Osteoblast (primary cell): Measurements from ENCODE around the gene PDGFA. TPM values are rescaled to one million over a fixed set of nuclear protein-coding genes. Genes with fewer than 3 reads are reported as not detected.

Experiments
- DNase-seq: peaks from one replicate; pipeline ENCODE4 v3.0.0; 2011; ENCODE audit warnings: low spot score, mixed read lengths; ENCODE audit not compliant: insufficient read length; ENCODE audit errors: missing footprints
- H2AFZ ChIP-seq: 2 replicates; pipeline ENCODE4 v1.6.0; 2011; ENCODE audit warnings: mild to moderate bottlenecking, low read length
- H3K27ac ChIP-seq: 2 replicates; pipeline ENCODE4 v1.5.1; 2011; ENCODE audit warnings: mild to moderate bottlenecking, low read depth, low read length, moderate library complexity
- H3K27me3 ChIP-seq: 2 replicates; pipeline ENCODE4 v1.6.0; 2012; ENCODE audit warnings: mild to moderate bottlenecking, control low read depth, inconsistent platforms, low read length, moderate library complexity; ENCODE audit not compliant: insufficient read depth
- H3K36me3 ChIP-seq: 2 replicates; pipeline ENCODE4 v1.5.1; 2011; ENCODE audit warnings: mild to moderate bottlenecking, low read length, control low read depth, moderate library complexity; ENCODE audit not compliant: insufficient read depth
- H3K4me1 ChIP-seq: 2 replicates; pipeline ENCODE4 v1.5.1; 2011; ENCODE audit warnings: mild to moderate bottlenecking, low read length, control low read depth, moderate library complexity; ENCODE audit not compliant: insufficient read depth
- H3K4me2 ChIP-seq: 2 replicates; pipeline ENCODE4 v1.6.0; 2011; ENCODE audit warnings: mild to moderate bottlenecking, low read length; ENCODE audit not compliant: insufficient read depth
- H3K4me3 ChIP-seq: fragments of 200-600 bp; sonication (generic); 3 replicates; pipeline ENCODE4 v1.5.1; 2012; ENCODE audit warnings: mild to moderate bottlenecking, low read length, inconsistent platforms; ENCODE audit not compliant: insufficient read depth
- H3K79me2 ChIP-seq: 2 replicates; pipeline ENCODE4 v1.6.0; 2012; ENCODE audit warnings: mild to moderate bottlenecking, low read length, control low read depth, inconsistent platforms; ENCODE audit not compliant: insufficient read depth
- H3K9me3 ChIP-seq: 2 replicates; pipeline ENCODE4 v1.5.1; 2011; ENCODE audit warnings: low read depth, low read length, control low read depth
- H4K20me1 ChIP-seq: 2 replicates; pipeline ENCODE4 v1.6.0; 2012; ENCODE audit warnings: mild to moderate bottlenecking, low read length, control low read depth; ENCODE audit not compliant: insufficient read depth
- total RNA-seq: library from RNA; depleted of rRNA; stranded (reverse); fragments of >200 nt; gene quantifications from 2 replicates; pipeline ENCODE4 v1.2.3, GENCODE V29; 2012
- TF ChIP-seq, protein P1 (sequence below): IDR thresholded peaks from 2 replicates; pipeline ENCODE4 v1.5.1; 2011; ENCODE audit warnings: mild to moderate bottlenecking, low read depth, low read length, moderate library complexity; ENCODE audit errors: extremely low read depth

PDGFA gene
- total RNA-seq, 1 donor = 32.6 TPM

DNA sequence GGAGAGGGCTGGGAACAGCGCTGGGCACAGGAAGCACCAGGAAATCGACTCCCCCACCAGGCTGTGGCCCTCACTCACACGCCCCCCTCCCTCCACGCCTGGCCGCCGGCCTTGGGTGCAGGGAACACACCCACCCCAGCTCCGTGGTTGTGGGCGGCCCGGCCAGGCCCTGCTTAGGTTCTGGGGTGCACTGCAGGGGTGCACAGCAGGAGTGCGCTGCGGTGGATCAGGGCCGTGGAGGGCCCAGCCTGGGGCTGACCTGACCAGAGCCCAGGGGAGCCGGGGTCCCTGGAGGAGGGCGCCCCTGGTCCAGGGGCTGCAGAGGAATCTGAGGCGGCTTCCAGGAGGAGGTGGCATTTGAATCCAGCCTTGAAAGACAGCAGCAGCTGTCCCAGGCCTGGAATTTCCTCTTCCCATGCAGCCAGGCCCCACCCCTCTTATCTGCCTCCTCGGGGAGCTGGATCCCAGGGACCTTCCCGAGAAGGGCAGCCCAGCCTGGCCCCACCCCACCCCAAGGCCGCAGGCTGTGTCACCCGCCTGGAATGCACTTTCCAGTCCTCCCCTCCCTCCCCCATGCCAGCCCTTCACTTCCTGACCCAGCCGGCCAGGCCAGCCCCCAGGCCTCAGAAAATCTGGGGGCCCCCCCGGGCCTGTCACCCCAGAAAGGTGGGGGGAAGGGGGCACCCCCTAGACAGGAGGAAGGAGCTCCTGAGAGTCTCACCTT is 18.4 kb upstream of the PDGFA start:
- Histone ChIP-seq H3K4me3 (no peak overlapping the region), H2AFZ (peak overlapping the region; percentile 41), H3K36me3 (no peaks in the 10 kb centered on the region), H3K27me3 (no peaks in the 10 kb centered on the region), H4K20me1 (no peaks in the 10 kb centered on the region), H3K79me2 (no peaks in the 10 kb centered on the region), H3K27ac (peak overlapping the region; percentile 77), H3K4me2 (peak overlapping the region; percentile 3), H3K4me1 (peaks cover 29% of the 10 kb centered on the region), H3K9me3 (no peaks in the 10 kb centered on the region)
- TF ChIP-seq, protein P1, sequence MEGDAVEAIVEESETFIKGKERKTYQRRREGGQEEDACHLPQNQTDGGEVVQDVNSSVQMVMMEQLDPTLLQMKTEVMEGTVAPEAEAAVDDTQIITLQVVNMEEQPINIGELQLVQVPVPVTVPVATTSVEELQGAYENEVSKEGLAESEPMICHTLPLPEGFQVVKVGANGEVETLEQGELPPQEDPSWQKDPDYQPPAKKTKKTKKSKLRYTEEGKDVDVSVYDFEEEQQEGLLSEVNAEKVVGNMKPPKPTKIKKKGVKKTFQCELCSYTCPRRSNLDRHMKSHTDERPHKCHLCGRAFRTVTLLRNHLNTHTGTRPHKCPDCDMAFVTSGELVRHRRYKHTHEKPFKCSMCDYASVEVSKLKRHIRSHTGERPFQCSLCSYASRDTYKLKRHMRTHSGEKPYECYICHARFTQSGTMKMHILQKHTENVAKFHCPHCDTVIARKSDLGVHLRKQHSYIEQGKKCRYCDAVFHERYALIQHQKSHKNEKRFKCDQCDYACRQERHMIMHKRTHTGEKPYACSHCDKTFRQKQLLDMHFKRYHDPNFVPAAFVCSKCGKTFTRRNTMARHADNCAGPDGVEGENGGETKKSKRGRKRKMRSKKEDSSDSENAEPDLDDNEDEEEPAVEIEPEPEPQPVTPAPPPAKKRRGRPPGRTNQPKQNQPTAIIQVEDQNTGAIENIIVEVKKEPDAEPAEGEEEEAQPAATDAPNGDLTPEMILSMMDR = no peak
- DNase-seq = peak; percentile 100

DNA sequence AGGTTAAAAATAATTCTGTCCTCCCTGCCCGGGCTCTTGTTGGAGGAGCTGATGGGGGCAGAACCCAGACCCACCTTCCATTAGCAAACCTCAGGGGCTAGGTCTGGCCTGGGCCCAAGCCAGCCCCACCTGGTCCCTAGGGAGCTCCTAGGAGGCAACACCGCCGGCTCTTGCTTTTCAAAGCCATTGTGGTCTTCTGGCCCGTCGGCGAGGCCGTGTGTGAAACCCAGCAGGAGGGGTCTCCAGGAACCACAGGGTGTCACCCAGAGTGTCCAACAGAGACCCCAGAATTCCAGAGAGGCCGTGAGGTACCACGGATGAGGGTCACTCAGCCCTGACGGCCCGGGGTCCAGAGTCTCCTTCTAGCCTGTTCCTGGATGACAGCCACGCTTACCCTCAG is 16.6 kb upstream of the PDGFA start:
- H3K4me3 ChIP-seq = no peak overlapping the region
- no peaks in the 10 kb centered on the region for H3K9me3 ChIP-seq
- peaks cover 18% of the 10 kb centered on the region for H3K4me1 ChIP-seq
- no peaks in the 10 kb centered on the region for H3K79me2 ChIP-seq
- peaks cover 10% of the 10 kb centered on the region for H3K27me3 ChIP-seq
- H4K20me1 ChIP-seq = no peaks in the 10 kb centered on the region
- TF ChIP-seq, protein P1 = no peak
- H3K4me2 ChIP-seq = no peak overlapping the region
- no peak for DNase-seq
- no peaks in the 10 kb centered on the region for H3K36me3 ChIP-seq
- no peak overlapping the region for H2AFZ ChIP-seq
- H3K27ac ChIP-seq = no peak overlapping the region

DNA sequence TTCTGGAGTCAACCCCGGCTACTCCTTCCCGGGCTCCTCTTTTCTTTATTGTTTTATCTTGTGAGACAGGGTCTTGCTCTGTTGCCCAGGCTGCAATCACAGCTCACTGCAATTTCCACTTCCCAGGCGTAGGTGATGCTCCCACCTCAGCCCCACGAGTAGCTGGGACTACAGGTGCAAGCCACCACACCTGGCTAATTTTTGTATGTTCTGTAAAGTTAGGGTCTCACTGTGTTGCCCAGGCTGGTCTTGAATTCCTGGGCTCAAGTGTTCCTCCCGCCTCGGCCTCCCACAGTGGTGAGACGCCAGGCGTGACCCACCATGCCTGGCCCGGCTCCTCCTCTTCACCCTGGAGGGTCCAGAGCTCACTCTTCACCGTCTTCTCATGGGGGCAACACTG is 15.3 kb upstream of the PDGFA start:
- TF ChIP-seq, protein P1 = no peak
- Histone ChIP-seq H3K4me3 (no peak overlapping the region), H3K79me2 (no peaks in the 10 kb centered on the region), H3K27me3 (peaks cover 12% of the 10 kb centered on the region), H3K4me2 (no peak overlapping the region), H3K36me3 (no peaks in the 10 kb centered on the region), H2AFZ (no peak overlapping the region), H3K4me1 (peaks cover 18% of the 10 kb centered on the region), H3K27ac (no peak overlapping the region), H3K9me3 (no peaks in the 10 kb centered on the region), H4K20me1 (no peaks in the 10 kb centered on the region)
- DNase-seq = no peak

DNA sequence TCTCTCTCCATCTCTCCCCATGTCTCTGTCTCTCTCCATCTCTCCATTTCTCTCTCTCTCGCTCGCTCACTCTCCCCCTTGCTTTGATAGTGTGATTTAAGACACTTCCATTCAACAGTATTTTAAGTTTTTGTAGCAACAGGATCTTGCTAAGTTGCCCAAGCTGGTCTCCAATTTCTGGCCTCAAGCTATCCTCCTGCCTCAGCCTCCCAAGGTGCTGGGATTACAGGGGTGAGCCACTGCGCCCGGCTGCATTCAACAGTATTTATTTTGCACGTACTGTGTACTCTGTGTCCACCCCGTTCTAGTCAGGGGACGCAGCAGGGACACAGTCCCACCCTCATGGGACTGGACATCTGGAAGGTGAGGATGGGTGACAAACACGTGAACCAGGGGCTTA is 14.4 kb upstream of the PDGFA start:
- peaks cover 15% of the 10 kb centered on the region for H3K27me3 ChIP-seq
- H3K79me2 ChIP-seq = no peaks in the 10 kb centered on the region
- no peaks in the 10 kb centered on the region for H3K36me3 ChIP-seq
- H3K9me3 ChIP-seq = no peaks in the 10 kb centered on the region
- H3K4me1 ChIP-seq = peaks cover 14% of the 10 kb centered on the region
- H3K4me3 ChIP-seq = no peak overlapping the region
- H2AFZ ChIP-seq = no peak overlapping the region
- no peak for DNase-seq
- H3K27ac ChIP-seq = no peak overlapping the region
- TF ChIP-seq, protein P1 = no peak
- H4K20me1 ChIP-seq = no peaks in the 10 kb centered on the region
- no peak overlapping the region for H3K4me2 ChIP-seq
